Neuronal stem cell (in vitro differentiated cells): ENCODE data around the gene SMURF2.

Experiments
- DNase-seq: peaks from one replicate; pipeline ENCODE4 v3.0.0-alpha.2; 2013; ENCODE audit warnings: low spot score
- H2AFZ ChIP-seq: one replicate; pipeline ENCODE4 v1.6.1; 2013; ENCODE audit warnings: mild to moderate bottlenecking, low read length, inconsistent platforms
- H2AK5ac ChIP-seq: 2 replicates; pipeline ENCODE4 v1.6.1; 2013; ENCODE audit warnings: low read depth, mild to moderate bottlenecking, inconsistent platforms, low read length, moderate library complexity, mixed read lengths
- H2BK120ac ChIP-seq: 2 replicates; pipeline ENCODE4 v1.6.1; 2013; ENCODE audit warnings: low read depth, mild to moderate bottlenecking, inconsistent platforms, low read length, moderate library complexity, mixed read lengths
- H2BK12ac ChIP-seq: one replicate; pipeline ENCODE4 v1.6.1; 2013; ENCODE audit warnings: low read length, inconsistent platforms
- H2BK15ac ChIP-seq: 2 replicates; pipeline ENCODE4 v1.6.1; 2013; ENCODE audit warnings: mild to moderate bottlenecking, low read length, inconsistent platforms, mixed read lengths
- H2BK5ac ChIP-seq: one replicate; pipeline ENCODE4 v1.6.1; 2013; ENCODE audit warnings: inconsistent platforms, mild to moderate bottlenecking, low read length, moderate library complexity
- H3K14ac ChIP-seq: one replicate; pipeline ENCODE4 v1.6.1; 2013; ENCODE audit warnings: low read length, inconsistent platforms
- H3K18ac ChIP-seq: 2 replicates; pipeline ENCODE4 v1.6.1; 2013; ENCODE audit warnings: low read length, inconsistent platforms
- H3K23ac ChIP-seq: 2 replicates; pipeline ENCODE4 v1.6.1; 2013; ENCODE audit warnings: low read depth, mild to moderate bottlenecking, mixed read lengths, low read length, inconsistent platforms; ENCODE audit not compliant: poor library complexity
- H3K27ac ChIP-seq: replicated peaks from 3 replicates; pipeline ENCODE4 v1.5.1; 2013; ENCODE audit warnings: low read length, inconsistent platforms
- H3K27me3 ChIP-seq, 3 experiments: 2 replicates each; pipeline ENCODE4 v1.6.1; 2013; ENCODE audit warnings: low read length in 3 of 3, mild to moderate bottlenecking in 2 of 3, inconsistent platforms in 1 of 3, low read depth in 1 of 3, mixed read lengths in 1 of 3, moderate library complexity in 1 of 3; ENCODE audit not compliant: control insufficient read depth in 3 of 3, insufficient read depth in 3 of 3
- H3K36me3 ChIP-seq, 2 donors: replicated peaks in 1 of 2; 2 replicates each; pipeline ENCODE4 v1.6.1; 2013; ENCODE audit warnings: low read length in 2 of 2; ENCODE audit not compliant: control insufficient read depth in 2 of 2, insufficient read depth in 2 of 2
- H3K4ac ChIP-seq: 2 replicates; pipeline ENCODE4 v1.6.1; 2013; ENCODE audit warnings: inconsistent platforms, mild to moderate bottlenecking, low read length, moderate library complexity
- H3K4me1 ChIP-seq, 2 donors: 1 replicate in 1 of 2; 2 replicates in 1 of 2; pipeline ENCODE4 v1.6.1; 2013; ENCODE audit warnings: low read length in 2 of 2, low read depth in 1 of 2; ENCODE audit not compliant: control insufficient read depth in 2 of 2, insufficient read depth in 1 of 2
- H3K4me2 ChIP-seq: one replicate; pipeline ENCODE4 v1.6.1; 2013; ENCODE audit warnings: mild to moderate bottlenecking, low read length, inconsistent platforms; ENCODE audit not compliant: insufficient read depth, poor library complexity, severe bottlenecking
- H3K4me3 ChIP-seq, 2 donors: 2 replicates each; pipeline ENCODE4 v1.5.1; 2013; ENCODE audit warnings: low read length in 2 of 2, mild to moderate bottlenecking in 2 of 2, inconsistent platforms in 1 of 2, moderate library complexity in 1 of 2
- H3K79me1 ChIP-seq: one replicate; pipeline ENCODE4 v1.6.1; 2013; ENCODE audit warnings: low read depth, mild to moderate bottlenecking, inconsistent platforms, low read length, moderate library complexity
- H3K9ac ChIP-seq: one replicate; pipeline ENCODE4 v1.6.1; 2013; ENCODE audit warnings: mild to moderate bottlenecking, low read depth, low read length, inconsistent platforms; ENCODE audit not compliant: poor library complexity
- H3K9me3 ChIP-seq, 2 donors: replicated peaks in 1 of 2; 2 replicates each; pipeline versions ENCODE3 to v1.6.1; 2013; ENCODE audit warnings: low read length in 2 of 2, mild to moderate bottlenecking in 2 of 2, inconsistent platforms in 1 of 2, low read depth in 1 of 2, mixed read lengths in 1 of 2, moderate library complexity in 1 of 2; ENCODE audit not compliant: control insufficient read depth in 2 of 2, insufficient read depth in 1 of 2
- H4K8ac ChIP-seq: one replicate; pipeline ENCODE4 v1.6.1; 2013; ENCODE audit warnings: low read depth, mild to moderate bottlenecking, inconsistent platforms, low read length, moderate library complexity
- H4K91ac ChIP-seq: one replicate; pipeline ENCODE4 v1.6.1; 2013; ENCODE audit warnings: low read length, low read depth, mild to moderate bottlenecking, inconsistent platforms; ENCODE audit not compliant: poor library complexity
- WGBS, 2 donors: extraction: QIAGEN DNeasy Blood & Tissue Kit; methylation state at CpG; one replicate each; pipeline ENCODE4 v1.1.7; 2013; ENCODE audit warnings: missing lambda C conversion rate in 2 of 2, mixed read lengths in 1 of 2; ENCODE audit not compliant: insufficient read length in 2 of 2, insufficient replicate concordance in 1 of 2; ENCODE audit errors: extremely low coverage in 2 of 2; 5-methylcytosine and 5-hydroxymethylcytosine counted together

The SMURF2 gene

DNA sequence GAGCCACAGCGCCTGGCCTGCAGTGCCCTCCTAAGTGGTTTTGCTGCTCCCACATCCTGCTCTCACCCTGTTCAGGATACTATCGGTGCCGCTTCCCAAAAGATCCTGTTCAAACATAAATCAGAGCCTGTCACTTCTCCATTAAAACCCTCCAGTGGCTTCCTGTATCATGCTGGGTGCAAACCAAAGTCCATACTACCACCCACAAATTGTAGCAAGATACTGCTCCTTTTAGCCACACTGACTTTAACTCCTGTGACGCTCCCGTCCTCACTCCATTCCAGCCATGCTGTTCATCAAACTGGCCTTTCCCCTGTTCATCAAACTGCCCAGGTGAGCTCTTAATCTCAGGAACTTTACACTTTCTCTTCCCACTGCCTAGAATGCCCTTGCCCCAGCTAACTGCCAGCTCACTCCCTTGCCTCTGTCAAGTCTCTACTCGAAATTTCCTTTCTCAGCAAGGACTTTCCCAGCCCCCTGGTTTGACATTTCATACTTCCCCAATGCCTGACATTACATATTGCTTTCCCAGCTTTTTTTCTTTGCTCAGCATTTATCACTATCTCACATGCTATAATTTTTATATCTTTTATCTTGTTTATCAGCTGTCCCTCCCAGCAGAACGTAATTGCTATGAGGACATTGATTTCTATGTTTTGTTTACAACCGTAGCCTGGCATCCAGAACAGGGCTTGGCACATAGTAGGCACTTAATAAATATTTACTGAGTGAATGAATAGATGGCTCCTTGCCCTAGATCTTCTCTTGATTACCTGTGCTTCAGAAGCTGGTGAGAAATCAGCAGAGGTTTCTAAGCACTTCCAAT lies 44.3 kb upstream of the SMURF2 start:
- no peak overlapping the region for H3K9ac ChIP-seq
- H3K9me3 ChIP-seq, result no peaks in the 10 kb centered on the region
- no peak overlapping the region for H3K18ac ChIP-seq
- H2AK5ac ChIP-seq, result no peak overlapping the region
- H2AFZ ChIP-seq, result peak overlapping the region; percentile 76
- no peak overlapping the region for H4K8ac ChIP-seq
- H3K4ac ChIP-seq, result no peak overlapping the region
- H3K79me1 ChIP-seq, result no peaks in the 10 kb centered on the region
- no peak overlapping the region for H3K4me2 ChIP-seq
- H3K14ac ChIP-seq, result no peak overlapping the region
- H2BK15ac ChIP-seq, result no peak overlapping the region
- H2BK5ac ChIP-seq, result no peak overlapping the region
- peaks cover 0 to 13% (median 0%) of the 10 kb centered on the region in 3 experiments for H3K27me3 ChIP-seq
- H3K4me3 ChIP-seq, result no peak overlapping the region
- H3K23ac ChIP-seq, result no peak overlapping the region
- H3K4me1 ChIP-seq, result peaks cover 2 to 11% of the 10 kb centered on the region in 2 donors
- H2BK12ac ChIP-seq, result no peak overlapping the region
- no peak overlapping the region for H4K91ac ChIP-seq
- no peak for DNase-seq
- WGBS, 2 donors, result no CpG with 5 or more reads among the region's 8 CpGs
- H3K27ac ChIP-seq, result no peak overlapping the region
- no peak overlapping the region for H2BK120ac ChIP-seq
- no peaks in the 10 kb centered on the region for H3K36me3 ChIP-seq

DNA sequence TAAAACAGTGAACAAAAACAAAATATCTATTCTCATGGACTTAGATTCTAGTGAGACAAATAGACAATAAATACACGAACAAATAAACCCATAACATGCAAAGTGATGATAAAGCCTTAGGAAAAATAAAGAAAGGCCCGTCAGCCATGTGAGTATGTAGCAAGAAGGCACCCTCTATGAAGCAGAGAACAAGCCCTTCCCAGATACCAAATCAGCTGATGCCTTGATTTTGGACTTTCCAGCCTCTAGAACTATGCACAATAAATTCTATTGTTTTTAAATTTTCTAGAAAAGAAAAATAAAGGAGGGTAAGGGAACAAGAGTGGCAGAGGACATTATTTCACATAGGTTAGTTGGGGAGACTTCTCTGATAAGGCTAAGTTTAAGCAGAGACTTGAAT lies 40.7 kb upstream of the SMURF2 start:
- Histone ChIP-seq H3K9ac (no peak overlapping the region), H3K27me3 (peaks cover 0 to 13% (median 0%) of the 10 kb centered on the region in 3 experiments), H2BK12ac (no peak overlapping the region), H3K4ac (no peak overlapping the region), H3K4me3 (no peak overlapping the region), H3K23ac (no peak overlapping the region), H2AK5ac (no peak overlapping the region), H3K4me1 (peaks cover 0 to 2% of the 10 kb centered on the region in 2 donors), H3K14ac (no peak overlapping the region), H3K36me3 (no peaks in the 10 kb centered on the region), H3K79me1 (peaks cover 2% of the 10 kb centered on the region), H4K91ac (no peak overlapping the region), H3K18ac (no peak overlapping the region), H3K9me3 (no peaks in the 10 kb centered on the region), H2AFZ (no peak overlapping the region), H3K4me2 (no peak overlapping the region), H3K27ac (no peak overlapping the region), H2BK120ac (no peak overlapping the region), H4K8ac (no peak overlapping the region), H2BK15ac (no peak overlapping the region), H2BK5ac (no peak overlapping the region)
- WGBS, 2 donors, result no CpG with 5 or more reads among the region's 2 CpGs
- DNase-seq, result no peak

DNA sequence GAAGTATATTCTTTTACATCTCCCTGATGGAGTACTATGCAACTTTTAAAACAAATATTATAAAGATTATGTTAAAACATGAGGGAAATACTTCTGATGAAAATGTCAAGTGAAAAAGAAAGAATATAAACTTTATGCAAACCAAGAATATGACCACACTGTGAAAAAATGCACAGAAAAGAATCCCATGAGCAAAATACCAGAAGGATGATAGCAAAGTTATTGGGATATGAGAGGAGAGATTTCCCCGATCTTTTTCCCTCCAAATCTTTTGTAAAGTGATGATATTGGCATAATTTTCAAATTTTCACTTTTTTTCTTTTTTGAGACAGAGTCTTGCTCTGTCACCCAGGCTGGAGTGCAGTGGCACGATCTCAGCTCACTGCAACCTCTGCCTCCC lies 36.6 kb upstream of the SMURF2 start:
- Histone ChIP-seq H3K9me3 (no peaks in the 10 kb centered on the region), H3K23ac (no peak overlapping the region), H3K4me3 (no peak overlapping the region), H3K14ac (no peak overlapping the region), H3K27me3 (no peaks in the 10 kb centered on the region), H2BK5ac (no peak overlapping the region), H3K79me1 (peaks cover 2% of the 10 kb centered on the region), H2AK5ac (no peak overlapping the region), H2BK12ac (no peak overlapping the region), H4K91ac (no peak overlapping the region), H3K18ac (no peak overlapping the region), H4K8ac (no peak overlapping the region), H3K9ac (no peak overlapping the region), H2BK15ac (no peak overlapping the region), H3K4me1 (no peaks in the 10 kb centered on the region), H3K4me2 (no peak overlapping the region), H2AFZ (no peak overlapping the region), H3K4ac (no peak overlapping the region), H3K27ac (no peak overlapping the region), H3K36me3 (no peaks in the 10 kb centered on the region), H2BK120ac (no peak overlapping the region)
- WGBS, 2 donors, result no CpG with 5 or more reads among the region's 2 CpGs
- DNase-seq, result no peak

DNA sequence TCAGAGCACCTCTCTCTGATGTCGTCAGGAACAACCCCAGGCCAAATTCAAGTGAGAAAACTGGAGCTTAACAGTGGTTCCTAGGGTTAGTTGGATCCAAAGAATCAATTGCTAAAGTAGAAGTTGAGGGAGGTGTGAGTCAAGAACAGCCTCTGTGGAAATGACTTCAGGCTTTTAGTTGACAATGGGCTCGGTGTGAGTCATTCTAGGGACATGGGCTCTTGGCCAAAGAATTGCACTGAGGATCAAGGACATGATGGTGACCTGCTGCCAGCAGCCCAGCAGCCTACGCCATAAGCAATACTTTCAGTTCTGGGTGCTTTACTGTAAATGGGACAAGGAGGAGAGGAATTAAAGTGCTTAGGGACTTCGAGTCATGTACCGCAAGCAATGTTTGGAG lies 32.1 kb upstream of the SMURF2 start:
- Histone ChIP-seq H3K4me3 (no peak overlapping the region), H2BK120ac (no peak overlapping the region), H3K79me1 (no peaks in the 10 kb centered on the region), H4K8ac (no peak overlapping the region), H3K4me1 (no peaks in the 10 kb centered on the region), H3K4ac (no peak overlapping the region), H3K23ac (no peak overlapping the region), H3K27ac (no peak overlapping the region), H3K27me3 (peaks cover 0 to 3% (median 0%) of the 10 kb centered on the region in 3 experiments), H3K9me3 (no peaks in the 10 kb centered on the region), H3K36me3 (no peaks in the 10 kb centered on the region), H3K14ac (no peak overlapping the region), H2BK12ac (no peak overlapping the region), H3K4me2 (no peak overlapping the region), H2BK15ac (no peak overlapping the region), H2AFZ (no peak overlapping the region), H4K91ac (no peak overlapping the region), H3K9ac (no peak overlapping the region), H2BK5ac (no peak overlapping the region), H3K18ac (no peak overlapping the region), H2AK5ac (no peak overlapping the region)
- no CpG with 5 or more reads among the region's 5 CpGs for WGBS, 2 donors
- DNase-seq, result no peak
